HepG2 (cell line): ENCODE results near the gene C1QTNF12. TPM values are rescaled to one million over a fixed set of nuclear protein-coding genes. Genes with fewer than 3 reads are reported as not detected.
A peak's percentile ranks its signal among the peaks of the same experiment; 100 is the strongest.

ENCODE experiments used
- ATAC-seq: fragments of 200-7000 bp; cut with Tn5 transposase; 3 replicates; pipeline ENCODE4 v1.9.1; 2020; ENCODE audit warnings: mild to moderate bottlenecking, moderate library complexity
- BruUV-seq: library from RNA; stranded (reverse); fragments of 400-500 nt; replicated peaks from 2 replicates; lab custom pipeline; 2021; lab: Mats Ljungman, UMichigan
- CTCF ChIA-PET: fragments of 300-600 bp; formaldehyde crosslinking; extraction: SDS; loops from one replicate; lab custom pipeline; 2021; ENCODE audit warnings: low total read pairs, inconsistent platforms, low intra/inter-chr PET ratio; lab: Yijun Ruan, JAX
- POLR2A ChIA-PET: fragments of 350-600 bp; sonication (Branson Sonifier 250); formaldehyde crosslinking; loops from one replicate; lab custom pipeline; 2020; ENCODE audit warnings: antibody characterized with exemption, inconsistent platforms; lab: Yijun Ruan, JAX
- DNase-seq: peaks from one replicate; pipeline ENCODE4 v3.0.0-alpha.2; 2015; ENCODE audit warnings: low spot score
- FAIRE-seq: peaks from 3 replicates; lab custom pipeline; 2011; peaks lifted over from hg19 to GRCh38; lab: Jason Lieb, UNC
- H2AFZ ChIP-seq: one replicate; pipeline ENCODE4 v1.6.1; 2011; ENCODE audit warnings: low read length, inconsistent platforms
- H3K27ac ChIP-seq: fragments of 300-600 bp; 3 replicates; pipeline ENCODE4 v1.8.0; 2011; ENCODE audit warnings: mixed run types, mild to moderate bottlenecking, mixed read lengths, low read length, inconsistent platforms; ENCODE audit not compliant: insufficient read depth; ENCODE audit errors: extremely low read length
- H3K27me3 ChIP-seq, 2 experiments: fragments of 200-600 bp in 1 of 2; 2 replicates in 1 of 2; 3 replicates in 1 of 2; pipeline versions ENCODE4 v1.6.0 to v1.8.0; 2011; ENCODE audit warnings: low read length in 2 of 2, mild to moderate bottlenecking in 2 of 2, moderate library complexity in 2 of 2, inconsistent platforms in 1 of 2; ENCODE audit not compliant: insufficient read depth in 2 of 2, control insufficient read depth in 1 of 2
- H3K36me3 ChIP-seq, 2 experiments: fragments of 200-600 bp in 1 of 2; replicated peaks in 1 of 2; 2 replicates in 1 of 2; 3 replicates in 1 of 2; pipeline versions ENCODE4 v1.5.1 to v1.8.0; 2011; ENCODE audit warnings: low read length in 2 of 2, inconsistent platforms in 1 of 2; ENCODE audit not compliant: insufficient read depth in 2 of 2, control insufficient read depth in 1 of 2
- H3K4me1 ChIP-seq: 2 replicates; pipeline ENCODE4 v1.5.1; 2012; ENCODE audit warnings: low read length, inconsistent platforms; ENCODE audit not compliant: insufficient read depth
- H3K4me2 ChIP-seq: 2 replicates; pipeline ENCODE4 v1.6.0; 2011; ENCODE audit warnings: low read depth, low read length, inconsistent platforms
- H3K4me3 ChIP-seq, 3 experiments: fragments of 200-600 bp in 1 of 3; sonication (generic), shearing (Covaris generic) in 1 of 3; replicated peaks in 1 of 3; 2 replicates each; pipeline ENCODE4 v1.5.1; 2011 to 2016; ENCODE audit warnings: low read length in 3 of 3, inconsistent platforms in 2 of 3, low read depth in 2 of 3, mild to moderate bottlenecking in 2 of 3, control low read depth in 1 of 3, mixed read lengths in 1 of 3; ENCODE audit not compliant: insufficient read depth in 1 of 3
- H3K79me2 ChIP-seq: one replicate; pipeline ENCODE4 v1.6.1; 2011; ENCODE audit warnings: low read length, inconsistent platforms; ENCODE audit not compliant: insufficient read depth
- H3K9ac ChIP-seq: 2 replicates; pipeline ENCODE4 v1.6.0; 2011; ENCODE audit warnings: mild to moderate bottlenecking, low read depth, low read length, inconsistent platforms; ENCODE audit not compliant: insufficient read depth
- H3K9me3 ChIP-seq: 2 replicates; pipeline ENCODE4 v1.5.1; 2012; ENCODE audit warnings: mild to moderate bottlenecking, low read length
- H4K20me1 ChIP-seq: 2 replicates; pipeline ENCODE4 v1.6.0; 2011; ENCODE audit warnings: inconsistent platforms, mild to moderate bottlenecking, low read length, moderate library complexity; ENCODE audit not compliant: insufficient read depth
- AGO1 ChIP-seq: fragments of 200-400 bp; formaldehyde crosslinking; IDR thresholded peaks from 2 replicates; pipeline ENCODE4 v1.6.1; 2017; ENCODE audit warnings: mild to moderate bottlenecking, low read depth, low read length, moderate library complexity; ENCODE audit not compliant: poor library complexity, severe bottlenecking
- HOXA3 ChIP-seq: sonication (generic); formaldehyde crosslinking; IDR thresholded peaks from 2 replicates; pipeline ENCODE4 v1.5.0; 2020; ENCODE audit warnings: missing genetic modification reagents
- IKZF1 ChIP-seq: fragments of 450-650 bp; IDR thresholded peaks from 2 replicates; pipeline ENCODE4 v1.7.1; 2016
- IRF2 ChIP-seq: IDR thresholded peaks from 2 replicates; pipeline ENCODE4 v1.6.1; 2018; ENCODE audit warnings: missing genetic modification reagents, missing compliant biosample characterization
- ISX ChIP-seq: sonication (generic); formaldehyde crosslinking; conservative IDR thresholded peaks from 2 replicates; pipeline ENCODE4 v1.5.0; 2020; ENCODE audit warnings: missing genetic modification reagents
- NFE2L2 ChIP-seq: fragments of 150-350 bp; IDR thresholded peaks from 2 replicates; pipeline ENCODE4 v1.6.1; 2014; ENCODE audit warnings: low read length
- RBFOX2 ChIP-seq: fragments of 200-400 bp; formaldehyde crosslinking; IDR thresholded peaks from 2 replicates; pipeline ENCODE4 v1.6.1; 2017; ENCODE audit warnings: low read depth, mild to moderate bottlenecking, low read length
- SRSF9 ChIP-seq: fragments of 200-400 bp; formaldehyde crosslinking; IDR thresholded peaks from 2 replicates; pipeline ENCODE4 v1.6.1; 2018; ENCODE audit warnings: borderline replicate concordance, mild to moderate bottlenecking, low read depth, low read length; ENCODE audit not compliant: insufficient read depth, poor library complexity, severe bottlenecking
- ZFP82 ChIP-seq: sonication (generic); formaldehyde crosslinking; IDR thresholded peaks from 2 replicates; pipeline ENCODE4 v1.5.1; 2020; ENCODE audit warnings: mild to moderate bottlenecking, missing genetic modification reagents, borderline replicate concordance
- ZFX ChIP-seq: sonication (generic); formaldehyde crosslinking; IDR thresholded peaks from 2 replicates; pipeline ENCODE4 v1.4.0; 2020; ENCODE audit warnings: mild to moderate bottlenecking, low read depth, missing genetic modification reagents, moderate library complexity
- ZFY ChIP-seq: sonication (generic); formaldehyde crosslinking; IDR thresholded peaks from 2 replicates; pipeline ENCODE4 v1.4.0; 2020; ENCODE audit warnings: missing genetic modification reagents
- ZNF431 ChIP-seq: sonication (generic); formaldehyde crosslinking; IDR thresholded peaks from 2 replicates; pipeline ENCODE4 v1.9.0; 2022; ENCODE audit warnings: missing genetic modification reagents, low read depth, mild to moderate bottlenecking, borderline replicate concordance
- ZNF629 ChIP-seq: sonication (generic); formaldehyde crosslinking; conservative IDR thresholded peaks from 2 replicates; pipeline ENCODE4 v1.5.0; 2020; ENCODE audit warnings: missing genetic modification reagents
- ZNF709 ChIP-seq: sonication (generic); formaldehyde crosslinking; IDR thresholded peaks from 2 replicates; pipeline ENCODE4 v1.5.0; 2020; ENCODE audit warnings: mild to moderate bottlenecking, missing genetic modification reagents
- ZNF737 ChIP-seq: sonication (generic); formaldehyde crosslinking; IDR thresholded peaks from 2 replicates; pipeline ENCODE4 v1.5.0; 2020; ENCODE audit warnings: missing genetic modification reagents, mild to moderate bottlenecking, borderline replicate concordance
- WGBS: methylation state at CpG from one replicate; pipeline ENCODE4 v1.1.6; 2017; ENCODE audit warnings: low lambda C conversion rate; 5-methylcytosine and 5-hydroxymethylcytosine counted together
- in situ Hi-C: cut with HindIII; loops from 2 replicates; pipeline ENCODE4 v1.10.0; 2017; ENCODE audit warnings: low pct_unique_long_range_greater_than_20kb; ENCODE audit not compliant: extremely low pct_ligation_motif_present
- intact Hi-C: fragments of 100-400 bp; cut with micrococcal nuclease; formaldehyde crosslinking; loops from one replicate; pipeline ENCODE4 v1.10.0; 2022; ENCODE audit not compliant: unreplicated experiment
- polyA plus RNA-seq, 8 experiments: library from polyadenylated mRNA; depleted of rRNA in 3 of 8; stranded (reverse) in 7 of 8; unstranded in 1 of 8; fragments of >200 nt; fragmentation: Illumina TruSeq in 4 of 8; extraction: Trizol in 4 of 8; gene quantifications; 2 replicates each; pipeline versions ENCODE4 v1.2.1 to v1.2.3, GENCODE V29; 2011 to 2016; ENCODE audit warnings: low read depth in 4 of 8, missing spikeins in 1 of 8, mixed read lengths in 1 of 8; ENCODE audit not compliant: insufficient read depth in 1 of 8
- total RNA-seq, 5 experiments: library from RNA; depleted of rRNA; stranded (reverse); fragments of >200 nt; fragmentation: Illumina TruSeq; extraction: Trizol; gene quantifications; 2 replicates each; pipeline ENCODE4 v1.2.3, GENCODE V29; 2016; ENCODE audit warnings: low read depth in 1 of 5
- TF ChIP-seq, protein P1 (sequence below): sonication (generic); formaldehyde crosslinking; conservative IDR thresholded peaks from 2 replicates; pipeline ENCODE4 v1.5.0; 2020; ENCODE audit warnings: missing genetic modification reagents
- TF ChIP-seq, protein P2 (sequence below): sonication (generic); formaldehyde crosslinking; IDR thresholded peaks from 2 replicates; pipeline ENCODE4 v1.8.0; 2022; ENCODE audit warnings: mild to moderate bottlenecking, missing genetic modification reagents, moderate library complexity
- TF ChIP-seq, protein P3 (sequence below): sonication (generic); formaldehyde crosslinking; IDR thresholded peaks from 2 replicates; pipeline ENCODE4 v1.9.0; 2022; ENCODE audit warnings: missing genetic modification reagents, mild to moderate bottlenecking, borderline replicate concordance

C1QTNF12 gene
- total and polyA plus RNA-seq, 2 of the 13 experiments (the other 11 are each of a cell fraction or from before 2014, with no cell fraction given): 0.18 to 0.64 TPM

DNA sequence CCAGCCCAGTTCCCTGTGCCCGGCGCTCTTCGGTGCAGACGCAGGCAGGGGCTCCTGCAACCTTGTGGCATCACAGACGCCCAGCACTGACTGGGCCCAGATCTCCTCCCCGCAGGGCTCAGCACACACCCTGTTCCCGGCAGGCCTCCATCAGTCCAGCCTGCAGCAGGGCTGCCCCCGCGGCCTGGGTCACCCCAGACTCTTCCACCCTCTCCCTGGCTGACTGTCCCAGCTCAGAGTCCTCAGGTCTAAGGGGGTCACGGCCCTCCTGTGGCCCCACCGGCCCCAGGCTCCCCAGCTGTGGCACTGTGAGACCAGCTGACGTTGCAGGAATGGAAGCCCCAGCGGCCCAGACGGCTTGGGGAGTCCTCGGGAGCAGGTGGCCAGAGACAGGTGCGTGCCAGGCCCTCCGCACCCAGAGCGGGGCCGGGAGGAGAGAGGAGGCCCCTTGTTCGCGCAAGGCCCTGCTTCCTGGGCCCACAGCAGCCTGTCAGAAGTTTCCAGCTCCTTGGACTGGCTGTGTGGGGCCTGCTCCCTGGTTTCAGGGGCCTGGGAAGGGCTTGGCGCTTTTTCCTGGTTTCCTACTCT is 10.3 kb downstream of the C1QTNF12 start (continued):
- TF ChIP-seq, protein P1, sequence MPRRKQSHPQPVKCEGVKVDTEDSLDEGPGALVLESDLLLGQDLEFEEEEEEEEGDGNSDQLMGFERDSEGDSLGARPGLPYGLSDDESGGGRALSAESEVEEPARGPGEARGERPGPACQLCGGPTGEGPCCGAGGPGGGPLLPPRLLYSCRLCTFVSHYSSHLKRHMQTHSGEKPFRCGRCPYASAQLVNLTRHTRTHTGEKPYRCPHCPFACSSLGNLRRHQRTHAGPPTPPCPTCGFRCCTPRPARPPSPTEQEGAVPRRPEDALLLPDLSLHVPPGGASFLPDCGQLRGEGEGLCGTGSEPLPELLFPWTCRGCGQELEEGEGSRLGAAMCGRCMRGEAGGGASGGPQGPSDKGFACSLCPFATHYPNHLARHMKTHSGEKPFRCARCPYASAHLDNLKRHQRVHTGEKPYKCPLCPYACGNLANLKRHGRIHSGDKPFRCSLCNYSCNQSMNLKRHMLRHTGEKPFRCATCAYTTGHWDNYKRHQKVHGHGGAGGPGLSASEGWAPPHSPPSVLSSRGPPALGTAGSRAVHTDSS: no peak
- TF ChIP-seq ZNF629 (CRISPR knock-in tag) (no peak), IKZF1 (no peak), ZFP82 (CRISPR knock-in tag) (0 out of 2 replicates have a peak, but pooled peaks have one; percentile 19), ZFY (peak; percentile 54), SRSF9 (no peak), NFE2L2 (no peak), ISX (no peak)

DNA sequence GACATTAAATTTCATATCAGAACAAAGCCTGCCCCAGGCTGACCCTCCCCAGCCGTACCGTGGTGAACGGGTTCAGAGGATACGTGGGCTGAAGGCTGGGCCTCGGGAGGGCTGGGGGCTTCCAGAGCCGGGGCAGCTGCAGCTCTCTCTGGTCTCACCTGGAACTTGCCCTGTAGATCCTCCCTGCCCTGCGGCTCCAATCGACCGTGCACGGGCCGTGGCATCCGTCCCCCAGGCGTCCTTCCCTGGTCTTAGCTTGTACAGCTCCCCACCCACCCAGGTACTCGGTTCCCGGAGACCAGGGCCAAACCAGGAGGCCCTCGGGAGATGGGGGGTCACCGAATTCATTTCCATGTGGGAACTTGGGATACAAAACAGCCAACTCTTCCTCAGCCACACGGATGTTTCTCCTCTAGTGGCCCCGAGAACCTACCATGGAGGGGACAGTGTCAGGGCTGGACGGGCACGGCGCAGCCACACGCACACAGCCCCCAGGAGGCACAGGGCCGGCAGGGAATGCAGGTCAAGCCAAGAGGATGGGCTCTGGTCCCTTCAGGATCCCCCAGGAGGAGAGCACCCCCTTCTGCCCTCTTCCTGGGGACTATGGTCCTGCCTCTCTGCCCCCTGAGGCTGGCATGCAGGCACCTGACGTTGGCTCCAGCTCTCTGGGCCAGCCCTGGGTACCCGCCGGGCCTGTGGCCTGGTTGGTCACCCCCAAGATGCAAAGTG is 11.3 kb downstream of the C1QTNF12 start:
- Histone ChIP-seq H3K36me3 (no peaks in the 10 kb centered on the region), H3K4me3 (no peak overlapping the region), H2AFZ (no peak overlapping the region), H3K4me1 (peaks cover 84% of the 10 kb centered on the region), H3K27ac (no peak overlapping the region), H4K20me1 (no peaks in the 10 kb centered on the region), H3K27me3 (no peaks in the 10 kb centered on the region; a peak in 2 of 5 replicates), H3K79me2 (peaks cover 17% of the 10 kb centered on the region), H3K4me2 (no peak overlapping the region), H3K9me3 (no peaks in the 10 kb centered on the region), H3K9ac (no peak overlapping the region)
- ATAC-seq (no peak), DNase-seq (no peak), FAIRE-seq (no peak)
- in situ Hi-C loops (no loop called here), intact Hi-C loops (loop anchor here (10.0 kb wide), 2 partner anchors 60 to 230 kb away; partner anchors contain the start of genes HES4 and TTLL10)
- BruUV-seq: no TSS peak
- CTCF ChIA-PET: no interaction called here
- WGBS: 84% methylated on average over 13 of the region's 27 CpGs
- POLR2A ChIA-PET: interaction anchor here (2.2 kb wide), 1 partner anchor 110 kb away, joined by 8 read pairs; no protein-coding TSS in a partner anchor
- TF ChIP-seq, protein P2, sequence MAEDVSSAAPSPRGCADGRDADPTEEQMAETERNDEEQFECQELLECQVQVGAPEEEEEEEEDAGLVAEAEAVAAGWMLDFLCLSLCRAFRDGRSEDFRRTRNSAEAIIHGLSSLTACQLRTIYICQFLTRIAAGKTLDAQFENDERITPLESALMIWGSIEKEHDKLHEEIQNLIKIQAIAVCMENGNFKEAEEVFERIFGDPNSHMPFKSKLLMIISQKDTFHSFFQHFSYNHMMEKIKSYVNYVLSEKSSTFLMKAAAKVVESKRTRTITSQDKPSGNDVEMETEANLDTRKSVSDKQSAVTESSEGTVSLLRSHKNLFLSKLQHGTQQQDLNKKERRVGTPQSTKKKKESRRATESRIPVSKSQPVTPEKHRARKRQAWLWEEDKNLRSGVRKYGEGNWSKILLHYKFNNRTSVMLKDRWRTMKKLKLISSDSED (CRISPR knock-in tag): no peak
- TF ChIP-seq, protein P3, sequence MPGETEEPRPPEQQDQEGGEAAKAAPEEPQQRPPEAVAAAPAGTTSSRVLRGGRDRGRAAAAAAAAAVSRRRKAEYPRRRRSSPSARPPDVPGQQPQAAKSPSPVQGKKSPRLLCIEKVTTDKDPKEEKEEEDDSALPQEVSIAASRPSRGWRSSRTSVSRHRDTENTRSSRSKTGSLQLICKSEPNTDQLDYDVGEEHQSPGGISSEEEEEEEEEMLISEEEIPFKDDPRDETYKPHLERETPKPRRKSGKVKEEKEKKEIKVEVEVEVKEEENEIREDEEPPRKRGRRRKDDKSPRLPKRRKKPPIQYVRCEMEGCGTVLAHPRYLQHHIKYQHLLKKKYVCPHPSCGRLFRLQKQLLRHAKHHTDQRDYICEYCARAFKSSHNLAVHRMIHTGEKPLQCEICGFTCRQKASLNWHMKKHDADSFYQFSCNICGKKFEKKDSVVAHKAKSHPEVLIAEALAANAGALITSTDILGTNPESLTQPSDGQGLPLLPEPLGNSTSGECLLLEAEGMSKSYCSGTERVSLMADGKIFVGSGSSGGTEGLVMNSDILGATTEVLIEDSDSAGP (CRISPR knock-in tag): 0 out of 2 replicates have a peak, but pooled peaks have one; percentile 18
- TF ChIP-seq ZNF431 (CRISPR knock-in tag) (0 out of 2 replicates have a peak, but pooled peaks have one; percentile 27), ZFX (CRISPR knock-in tag) (0 out of 2 replicates have a peak, but pooled peaks have one; percentile 11), IRF2 (CRISPR knock-in tag) (no peak), RBFOX2 (0 out of 2 replicates have a peak, but pooled peaks have one; percentile 18), ZNF709 (no peak), ZNF737 (CRISPR knock-in tag) (0 out of 2 replicates have a peak, but pooled peaks have one; percentile 40), HOXA3 (CRISPR knock-in tag) (peak; percentile 27; the same call in 1 of the 2 replicates), AGO1 (peak; percentile 37)
